Astrocyte of the cerebellum (primary cell): ENCODE data around the gene SRGAP3.

ENCODE experiments used
- DNase-seq: peaks from one replicate; pipeline ENCODE4 v3.0.0-alpha.2; 2011; ENCODE audit warnings: low read depth
- H3K4me3 ChIP-seq: 2 replicates; pipeline ENCODE4 v1.5.1; 2011; ENCODE audit warnings: mild to moderate bottlenecking, low read depth, low read length, moderate library complexity
- in situ Hi-C: cut with HindIII; loops from 2 replicates; pipeline ENCODE4 v1.10.0; 2017; ENCODE audit warnings: low sequenced_read_pairs
- TF ChIP-seq, protein P1 (sequence below): IDR thresholded peaks from 2 replicates; pipeline ENCODE4 v1.5.1; 2012; ENCODE audit warnings: low read length, low read depth, moderate library complexity, mild to moderate bottlenecking; ENCODE audit errors: missing control alignments

SRGAP3 gene

DNA sequence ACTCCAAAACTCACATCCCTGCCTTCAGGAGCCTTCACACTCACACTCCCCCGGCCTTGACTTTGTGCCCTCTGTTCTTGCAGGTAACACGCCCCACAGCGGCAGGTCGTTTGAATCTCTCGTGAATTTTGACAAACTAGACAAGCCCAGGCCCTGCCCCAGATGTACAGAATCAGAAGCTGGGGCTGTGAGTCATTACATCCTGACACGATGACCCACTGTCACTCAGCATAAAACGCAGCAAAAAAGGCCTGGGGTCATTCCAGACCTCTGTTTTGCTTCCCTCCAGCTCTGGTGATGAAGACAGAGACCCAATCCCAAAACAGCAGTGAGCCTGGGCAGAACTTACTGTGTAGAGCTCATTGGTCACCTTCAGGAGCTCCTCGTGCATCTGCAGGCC is 169.8 kb downstream of the SRGAP3 start:
- in situ Hi-C loops: loop anchor here (5.0 kb wide), 1 partner anchor 82 kb away; no protein-coding TSS in a partner anchor
- H3K4me3 ChIP-seq: no peak overlapping the region
- TF ChIP-seq, protein P1, sequence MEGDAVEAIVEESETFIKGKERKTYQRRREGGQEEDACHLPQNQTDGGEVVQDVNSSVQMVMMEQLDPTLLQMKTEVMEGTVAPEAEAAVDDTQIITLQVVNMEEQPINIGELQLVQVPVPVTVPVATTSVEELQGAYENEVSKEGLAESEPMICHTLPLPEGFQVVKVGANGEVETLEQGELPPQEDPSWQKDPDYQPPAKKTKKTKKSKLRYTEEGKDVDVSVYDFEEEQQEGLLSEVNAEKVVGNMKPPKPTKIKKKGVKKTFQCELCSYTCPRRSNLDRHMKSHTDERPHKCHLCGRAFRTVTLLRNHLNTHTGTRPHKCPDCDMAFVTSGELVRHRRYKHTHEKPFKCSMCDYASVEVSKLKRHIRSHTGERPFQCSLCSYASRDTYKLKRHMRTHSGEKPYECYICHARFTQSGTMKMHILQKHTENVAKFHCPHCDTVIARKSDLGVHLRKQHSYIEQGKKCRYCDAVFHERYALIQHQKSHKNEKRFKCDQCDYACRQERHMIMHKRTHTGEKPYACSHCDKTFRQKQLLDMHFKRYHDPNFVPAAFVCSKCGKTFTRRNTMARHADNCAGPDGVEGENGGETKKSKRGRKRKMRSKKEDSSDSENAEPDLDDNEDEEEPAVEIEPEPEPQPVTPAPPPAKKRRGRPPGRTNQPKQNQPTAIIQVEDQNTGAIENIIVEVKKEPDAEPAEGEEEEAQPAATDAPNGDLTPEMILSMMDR: no peak
- DNase-seq: no peak

DNA sequence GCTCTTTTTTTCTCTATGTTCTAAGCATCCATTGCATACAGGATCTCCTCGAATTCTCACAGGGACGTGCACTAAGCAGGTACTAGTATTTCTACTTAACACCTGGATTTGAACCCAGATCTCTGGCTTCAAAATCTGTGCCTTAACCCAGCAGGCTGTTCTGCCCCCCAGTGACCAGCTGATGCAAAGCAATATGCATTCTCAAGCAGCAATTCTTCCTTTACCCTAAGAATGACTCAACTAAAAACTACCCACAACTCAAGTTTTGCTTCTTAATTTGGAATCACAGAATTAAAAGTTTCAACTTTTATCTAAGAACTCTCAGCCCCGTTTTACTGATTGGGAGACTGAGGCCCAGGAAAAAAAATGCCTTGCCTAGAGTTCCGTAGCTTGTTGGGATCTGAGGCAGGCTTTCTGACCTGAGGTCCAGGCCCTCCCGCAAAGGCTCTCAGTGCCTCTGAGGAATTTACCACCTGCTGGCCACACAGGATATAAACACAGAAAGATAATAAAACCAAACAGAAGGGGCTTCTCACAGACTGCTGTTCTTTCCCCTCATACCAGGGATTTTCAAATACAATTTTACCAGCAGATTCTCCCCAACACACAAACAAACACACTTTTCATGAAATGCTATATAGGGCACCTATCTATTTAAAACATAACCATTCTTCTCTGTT is 170.7 kb downstream of the SRGAP3 start:
- TF ChIP-seq, protein P1: no peak
- no peak for DNase-seq
- H3K4me3 ChIP-seq: no peak overlapping the region
- in situ Hi-C loops: no loop called here

- H3K4me3 ChIP-seq: no peak overlapping the region
- no peak for DNase-seq
- TF ChIP-seq, protein P1: no peak
- in situ Hi-C loops: no loop called here
Measured at GRCh38 chr3:9077029-9077428, 172.4 kb downstream of the SRGAP3 start.

GRCh38 chr3:9075762-9076161 is 173.7 kb downstream of the SRGAP3 start:
- H3K4me3 ChIP-seq: no peak overlapping the region
- TF ChIP-seq, protein P1: no peak
- DNase-seq: no peak
- in situ Hi-C loops: no loop called here

GRCh38 chr3:9074079-9074478 is 175.4 kb downstream of the SRGAP3 start:
- in situ Hi-C loops: no loop called here
- DNase-seq: no peak
- TF ChIP-seq, protein P1: no peak
- H3K4me3 ChIP-seq: no peak overlapping the region

- in situ Hi-C loops: no loop called here
- no peak for DNase-seq
- no peak overlapping the region for H3K4me3 ChIP-seq
- TF ChIP-seq, protein P1: no peak
Measured at GRCh38 chr3:9072667-9073009, 176.8 kb downstream of the SRGAP3 start.
